ENCODE results near the gene NDUFA11. TPM values are rescaled to one million over a fixed set of nuclear protein-coding genes. Genes with fewer than 3 reads are reported as not detected.

Gene NDUFA11
- total and polyA plus RNA-seq, 2 of the 4 experiments (the other 2 are of a cell fraction): 375 to 1,276 TPM

DNA sequence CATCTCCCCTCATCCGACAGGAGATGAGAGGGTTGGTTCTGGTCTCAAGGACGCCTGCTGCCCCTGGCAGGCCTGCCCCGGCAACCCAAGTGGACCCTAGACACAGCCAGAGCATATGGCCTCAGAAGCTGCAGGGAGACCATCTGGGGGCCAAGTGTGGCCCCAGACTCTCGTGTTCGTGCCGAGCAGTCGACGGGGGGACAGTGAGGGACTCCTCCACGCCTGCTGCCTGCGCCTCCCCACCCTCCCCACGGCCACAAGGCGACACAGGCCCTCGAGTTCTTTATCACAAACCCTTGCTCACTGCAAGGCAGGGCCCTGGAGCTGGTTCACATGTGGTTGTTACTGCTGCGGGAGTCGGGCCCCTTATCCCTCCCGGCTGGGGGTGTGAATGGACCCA is 19.8 kb upstream of the NDUFA11 start:
- Histone ChIP-seq H3K9me1 (ENCODE audit: insufficient read depth, low read length) (0 out of 2 replicates have a peak, but pooled peaks cover 2% of the 10 kb centered on the region), H2BK15ac (ENCODE audit: low read depth, low read length) (no peak overlapping the region), H4K20me1 (ENCODE audit: insufficient read depth, low read length) (no peaks in the 10 kb centered on the region; the same call in 1 of the 2 replicates), H2AK9ac (replicated peaks; ENCODE audit: low read depth, low read length, poor library complexity) (no peak overlapping the region), H3K9me3 (ENCODE audit: control insufficient read depth, insufficient read depth, low read length) (no peaks in the 10 kb centered on the region), H2BK5ac (ENCODE audit: low read depth, low read length, poor library complexity, severe bottlenecking) (no peak overlapping the region), H3K4me2 (ENCODE audit: low read depth, low read length) (no peak overlapping the region), H3K4ac (ENCODE audit: low read depth, low read length) (no peak overlapping the region), H2AFZ (replicated peaks; ENCODE audit: low read length, poor library complexity) (no peak overlapping the region), H3K4me1 (ENCODE audit: control insufficient read depth, insufficient read depth, low read length) (peaks cover 1% of the 10 kb centered on the region; the same call in 1 of the 2 replicates), H3K56ac (ENCODE audit: extremely low read depth, insufficient read depth, low read length) (no peak overlapping the region), H2BK120ac (ENCODE audit: low read depth, low read length) (no peak overlapping the region), H4K91ac (ENCODE audit: insufficient read depth, low read depth, low read length) (no peak overlapping the region), H3K27ac (ENCODE audit: insufficient read depth, low read length) (no peak overlapping the region), H4K5ac (ENCODE audit: low read depth, low read length) (no peak overlapping the region), H4K8ac (ENCODE audit: low read depth in 2 of 2, low read length in 2 of 2) (no peak overlapping the region), H3K23ac (ENCODE audit: low read depth, low read length) (no peak overlapping the region), H3K9ac (ENCODE audit: low read depth, low read length) (no peak overlapping the region), H3K4me3 (ENCODE audit: insufficient read depth, low read depth, low read length) (no peak overlapping the region), H2BK20ac (ENCODE audit: low read depth, low read length) (no peak overlapping the region), H3K36me3 (ENCODE audit: control insufficient read depth, insufficient read depth, low read length) (peaks cover 90% of the 10 kb centered on the region), H2AK5ac (ENCODE audit: low read depth, low read length) (no peak overlapping the region), H3K79me1 (ENCODE audit: low read depth in 1 of 2, low read length in 2 of 2) (peaks cover 4 to 14% of the 10 kb centered on the region in 2 experiments; a peak in 2 of 4 replicates), H3K18ac (ENCODE audit: low read depth, low read length) (no peak overlapping the region), H3K27me3 (ENCODE audit: control insufficient read depth, insufficient read depth, low read length) (no peaks in the 10 kb centered on the region), H3K14ac (replicated peaks; ENCODE audit: low read depth, low read length) (no peak overlapping the region)
- 98% methylated on average over 7 of the region's 16 CpGs; no CpG with 5 or more reads in 1 of the 2 experiments for WGBS, 2 experiments (ENCODE audit: extremely low coverage in 2 of 2, insufficient read length in 1 of 2)
- no peak for DNase-seq
- no peak for ATAC-seq (ENCODE audit: low read depth)
- TF ChIP-seq RCOR1 (IDR thresholded peaks at IDR 0.05; ENCODE audit: insufficient replicate concordance, low read length) (no peak), SMC3 (IDR thresholded peaks at IDR 0.05; ENCODE audit: low read depth, low read length) (no peak), RFX5 (IDR thresholded peaks at IDR 0.05; ENCODE audit: low read depth, low read length) (no peak), CHD1 (IDR thresholded peaks at IDR 0.05; ENCODE audit: low read depth, low read length) (no peak), FOS (IDR thresholded peaks at IDR 0.05; ENCODE audit: low read depth, low read length) (no peak), BHLHE40 (IDR thresholded peaks at IDR 0.05; ENCODE audit: low read depth, low read length) (no peak), MAZ (IDR thresholded peaks at IDR 0.05; ENCODE audit: borderline replicate concordance, low read depth, low read length) (no peak), CEBPB (IDR thresholded peaks at IDR 0.05; ENCODE audit: low read depth, low read length) (no peak), MXI1 (IDR thresholded peaks at IDR 0.05; ENCODE audit: borderline replicate concordance, low read depth, low read length) (no peak), MAFK (IDR thresholded peaks at IDR 0.05; ENCODE audit: low read depth, low read length) (no peak)
- TF ChIP-seq, protein P1, sequence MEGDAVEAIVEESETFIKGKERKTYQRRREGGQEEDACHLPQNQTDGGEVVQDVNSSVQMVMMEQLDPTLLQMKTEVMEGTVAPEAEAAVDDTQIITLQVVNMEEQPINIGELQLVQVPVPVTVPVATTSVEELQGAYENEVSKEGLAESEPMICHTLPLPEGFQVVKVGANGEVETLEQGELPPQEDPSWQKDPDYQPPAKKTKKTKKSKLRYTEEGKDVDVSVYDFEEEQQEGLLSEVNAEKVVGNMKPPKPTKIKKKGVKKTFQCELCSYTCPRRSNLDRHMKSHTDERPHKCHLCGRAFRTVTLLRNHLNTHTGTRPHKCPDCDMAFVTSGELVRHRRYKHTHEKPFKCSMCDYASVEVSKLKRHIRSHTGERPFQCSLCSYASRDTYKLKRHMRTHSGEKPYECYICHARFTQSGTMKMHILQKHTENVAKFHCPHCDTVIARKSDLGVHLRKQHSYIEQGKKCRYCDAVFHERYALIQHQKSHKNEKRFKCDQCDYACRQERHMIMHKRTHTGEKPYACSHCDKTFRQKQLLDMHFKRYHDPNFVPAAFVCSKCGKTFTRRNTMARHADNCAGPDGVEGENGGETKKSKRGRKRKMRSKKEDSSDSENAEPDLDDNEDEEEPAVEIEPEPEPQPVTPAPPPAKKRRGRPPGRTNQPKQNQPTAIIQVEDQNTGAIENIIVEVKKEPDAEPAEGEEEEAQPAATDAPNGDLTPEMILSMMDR (conservative IDR thresholded peaks at IDR 0.05; ENCODE audit: low read depth, low read length): no peak
- TF ChIP-seq, protein P2, sequence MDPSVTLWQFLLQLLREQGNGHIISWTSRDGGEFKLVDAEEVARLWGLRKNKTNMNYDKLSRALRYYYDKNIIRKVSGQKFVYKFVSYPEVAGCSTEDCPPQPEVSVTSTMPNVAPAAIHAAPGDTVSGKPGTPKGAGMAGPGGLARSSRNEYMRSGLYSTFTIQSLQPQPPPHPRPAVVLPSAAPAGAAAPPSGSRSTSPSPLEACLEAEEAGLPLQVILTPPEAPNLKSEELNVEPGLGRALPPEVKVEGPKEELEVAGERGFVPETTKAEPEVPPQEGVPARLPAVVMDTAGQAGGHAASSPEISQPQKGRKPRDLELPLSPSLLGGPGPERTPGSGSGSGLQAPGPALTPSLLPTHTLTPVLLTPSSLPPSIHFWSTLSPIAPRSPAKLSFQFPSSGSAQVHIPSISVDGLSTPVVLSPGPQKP (IDR thresholded peaks at IDR 0.05; ENCODE audit: borderline replicate concordance, low read depth, low read length): no peak
- TF ChIP-seq, protein P3, sequence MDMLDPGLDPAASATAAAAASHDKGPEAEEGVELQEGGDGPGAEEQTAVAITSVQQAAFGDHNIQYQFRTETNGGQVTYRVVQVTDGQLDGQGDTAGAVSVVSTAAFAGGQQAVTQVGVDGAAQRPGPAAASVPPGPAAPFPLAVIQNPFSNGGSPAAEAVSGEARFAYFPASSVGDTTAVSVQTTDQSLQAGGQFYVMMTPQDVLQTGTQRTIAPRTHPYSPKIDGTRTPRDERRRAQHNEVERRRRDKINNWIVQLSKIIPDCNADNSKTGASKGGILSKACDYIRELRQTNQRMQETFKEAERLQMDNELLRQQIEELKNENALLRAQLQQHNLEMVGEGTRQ (IDR thresholded peaks at IDR 0.05; ENCODE audit: low read depth, low read length): no peak
- ChIA-PET POLR2A (ENCODE audit: unreplicated experiment) (no interaction called here), CTCF (no interaction called here)
- dilution Hi-C loops (cut with HindIII; ENCODE audit: low sequenced_read_pairs, unreplicated experiment): no loop called here
- in situ Hi-C loops (cut with MboI; ENCODE audit: low sequenced_read_pairs): no loop called here
- intact Hi-C loops (cut with micrococcal nuclease): no loop called here
- BruUV-seq (replicated peaks): no TSS peak
